GM18499 (cell line): ENCODE data around the gene EIF2AK2.

Experiments used
- ATAC-seq: cut with Tn5 transposase; IDR thresholded peaks from one replicate; pipeline ENCODE4 v1.9.1; 2021; ENCODE audit warnings: moderate number of reproducible peaks; ENCODE audit not compliant: insufficient read depth, unreplicated experiment

The EIF2AK2 gene

GRCh38 chr2:37173741-37174140 is 17.0 kb upstream of the EIF2AK2 start:
- no peak for ATAC-seq

DNA sequence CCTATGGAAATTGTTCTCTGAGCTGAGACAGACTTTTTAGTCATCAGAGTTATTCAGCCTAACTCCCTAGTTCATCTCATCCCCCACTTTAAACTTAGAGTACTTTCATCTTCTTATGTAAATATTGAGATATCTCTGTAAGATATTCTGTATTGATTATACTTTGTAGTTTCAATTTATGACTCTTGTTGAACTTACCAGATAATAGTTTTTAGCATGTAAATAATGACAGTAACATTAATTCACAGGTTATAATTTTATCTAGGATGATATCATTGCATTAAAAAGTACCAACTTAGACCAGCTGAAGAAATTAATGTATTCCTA is 14.8 kb upstream of the EIF2AK2 start:
- no peak for ATAC-seq

DNA sequence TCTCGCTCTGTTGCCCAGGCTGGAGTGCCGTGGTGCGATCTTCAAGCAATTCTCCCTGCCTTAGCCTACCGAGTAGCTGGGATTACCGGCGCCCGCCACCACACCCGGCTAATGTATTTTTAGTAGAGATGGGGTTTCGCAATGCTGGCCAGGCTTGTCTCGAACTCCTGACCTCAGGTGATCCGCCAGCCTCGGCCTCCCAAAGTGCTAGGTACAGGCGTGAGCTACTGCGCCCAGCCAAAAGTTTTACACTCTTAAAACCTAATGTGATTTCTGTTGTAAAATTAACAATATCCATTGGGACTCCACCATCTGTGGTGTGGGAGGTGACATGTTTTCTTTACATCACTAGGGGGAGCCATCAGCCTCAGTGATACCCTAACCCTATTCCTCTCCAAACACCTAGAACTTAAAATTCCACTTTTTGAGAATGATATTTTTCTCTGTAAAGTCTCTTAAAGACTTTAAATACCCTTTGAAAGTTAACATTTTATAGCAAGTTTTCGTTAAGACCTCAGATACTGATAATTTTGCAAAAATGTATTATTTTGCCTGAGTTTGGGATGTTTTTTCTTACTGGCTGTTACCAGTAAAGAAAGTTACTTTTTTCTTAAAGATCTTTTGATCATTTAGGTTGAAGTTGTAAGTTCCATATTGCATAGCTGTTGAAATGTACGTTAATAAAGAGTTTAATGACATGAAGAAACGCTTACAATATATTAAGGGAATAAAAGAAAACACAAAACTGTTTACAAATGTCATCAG is 11.6 kb upstream of the EIF2AK2 start:
- no peak for ATAC-seq

DNA sequence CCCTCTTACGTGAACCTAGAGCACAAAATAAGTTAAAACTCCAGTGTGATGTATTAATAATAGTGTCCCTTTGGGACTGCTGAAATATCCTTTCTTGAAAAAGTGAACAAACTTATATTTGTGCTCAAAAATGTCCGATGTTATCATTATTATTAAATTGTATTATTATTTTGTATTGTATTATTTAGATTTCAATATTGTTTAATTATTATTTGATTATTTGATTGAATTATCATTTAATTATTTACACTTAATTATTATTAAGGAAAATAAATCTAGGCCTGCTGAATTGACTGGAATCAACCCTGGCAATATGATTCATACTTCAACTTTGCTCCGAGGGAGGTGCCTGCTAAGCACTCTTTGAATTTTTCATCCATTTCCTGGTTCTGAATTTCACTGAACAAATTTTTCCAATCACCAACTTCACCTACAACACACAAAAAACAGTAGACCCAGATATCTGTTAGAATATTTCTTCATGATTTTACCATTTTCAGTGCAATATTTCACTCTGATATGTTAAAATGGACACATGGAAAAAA is 10.9 kb upstream of the EIF2AK2 start:
- no peak for ATAC-seq

DNA sequence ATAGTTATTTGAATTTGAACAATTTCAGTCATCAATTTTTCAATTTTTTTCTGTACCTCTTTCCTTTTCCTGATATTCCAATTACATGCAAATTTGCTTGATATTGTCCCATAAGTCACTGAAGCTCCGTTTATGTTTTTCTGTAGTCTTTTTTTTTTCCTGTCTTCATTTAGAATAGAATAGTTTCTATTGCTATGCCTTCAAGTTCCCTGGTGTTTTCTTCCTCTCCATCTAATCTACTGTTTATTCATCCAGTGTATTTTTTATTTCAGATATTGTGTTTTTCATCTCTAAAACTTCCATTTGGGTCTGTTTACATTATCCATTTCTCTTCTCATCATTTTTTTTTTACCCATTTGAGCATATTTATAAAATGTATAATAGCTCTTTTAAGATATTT is 8.0 kb upstream of the EIF2AK2 start:
- ATAC-seq = no peak

- peak; percentile 10 for ATAC-seq
Observed at GRCh38 chr2:37156071-37156856, 516 bp downstream of the EIF2AK2 start.

DNA sequence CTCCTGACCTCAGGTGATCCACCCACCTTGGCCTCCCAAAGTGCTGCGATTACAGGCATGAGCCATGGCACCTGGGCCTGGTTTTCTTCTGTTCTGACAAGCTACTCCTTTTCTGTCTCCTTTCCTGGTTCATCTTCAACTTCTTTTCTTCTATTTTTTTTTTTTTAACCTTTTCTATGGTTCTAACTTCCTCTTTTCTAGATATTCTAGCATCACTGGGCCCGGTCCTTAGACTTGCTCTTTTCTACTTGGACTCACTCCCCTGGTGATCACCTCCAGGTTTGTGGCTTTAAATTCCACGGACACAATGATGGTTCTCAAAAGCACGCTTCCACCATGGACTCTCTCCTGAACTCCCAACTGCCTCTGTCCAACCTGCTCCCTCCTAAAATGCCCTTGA is 2.0 kb downstream of the EIF2AK2 start:
- no peak for ATAC-seq

DNA sequence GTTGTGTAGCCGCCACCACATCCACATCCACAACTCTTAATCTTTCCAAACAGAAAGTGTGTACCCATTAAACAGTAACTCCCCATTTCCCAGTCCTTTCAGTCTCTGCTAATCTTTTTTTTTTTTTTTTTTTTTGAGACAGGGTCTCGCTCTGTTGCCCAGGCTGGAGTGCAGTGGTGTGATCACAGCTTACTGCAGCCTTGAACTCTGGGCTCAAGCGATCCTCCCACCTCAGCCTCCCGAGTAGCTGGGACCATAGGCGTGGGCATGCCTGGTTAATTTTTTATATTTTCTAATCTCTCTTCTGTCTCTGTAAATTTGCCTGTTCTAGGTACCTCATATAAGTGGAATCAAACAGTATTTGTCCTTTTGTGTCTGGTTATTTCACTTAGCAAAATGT is 3.6 kb downstream of the EIF2AK2 start:
- ATAC-seq = no peak

DNA sequence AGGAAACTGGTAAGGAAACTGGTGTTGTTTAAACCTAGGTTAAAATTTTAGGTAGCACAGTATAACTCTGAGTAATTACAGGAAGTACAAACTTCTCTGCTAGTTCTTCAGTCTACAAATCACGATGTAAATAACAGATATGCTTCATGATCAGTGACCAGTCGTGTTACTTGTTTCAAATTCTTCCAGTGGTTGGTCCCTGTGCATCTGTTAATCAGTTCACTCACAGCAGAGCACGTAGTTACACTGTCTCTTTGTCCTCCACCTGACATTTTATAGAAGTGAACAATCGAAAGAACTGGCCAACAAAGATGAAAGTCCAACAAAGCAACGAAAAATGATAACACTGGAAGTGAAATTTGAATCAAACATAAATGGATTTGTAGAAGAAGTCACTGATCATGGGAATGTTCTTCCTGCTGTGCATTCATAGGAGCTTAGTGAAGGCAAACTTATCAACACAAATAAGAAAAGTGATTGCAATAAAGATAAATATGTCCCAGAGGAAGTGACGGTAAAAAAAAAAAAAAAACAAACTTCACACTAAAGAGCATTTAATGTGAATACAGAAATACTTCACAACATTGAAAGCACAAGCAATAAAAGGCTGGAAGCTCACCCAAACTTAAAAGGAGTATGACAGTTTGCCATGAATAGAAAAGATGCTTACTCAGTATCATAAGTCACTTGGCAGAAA is 7.0 kb downstream of the EIF2AK2 start:
- ATAC-seq = no peak

DNA sequence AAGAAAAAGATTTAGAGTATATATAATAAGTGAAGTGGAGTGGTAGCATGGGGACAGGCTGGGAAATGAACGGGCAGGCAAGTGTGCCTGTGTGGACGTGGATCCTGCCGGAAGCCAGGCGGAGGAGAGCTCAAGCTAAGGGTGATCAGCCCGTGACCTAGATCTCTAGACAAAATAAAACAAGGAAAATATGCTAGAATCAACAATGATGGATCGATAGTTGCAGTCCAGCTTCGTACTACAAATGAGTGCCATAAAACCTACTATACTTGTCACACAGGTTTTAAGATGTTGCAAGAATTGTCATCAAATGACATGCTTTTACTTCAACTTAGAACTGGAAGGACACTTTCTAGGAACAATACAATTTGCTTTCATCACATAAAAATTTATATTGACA is 8.5 kb downstream of the EIF2AK2 start:
- no peak for ATAC-seq

- no peak for ATAC-seq
Observed at GRCh38 chr2:37146062-37146461, 10.7 kb downstream of the EIF2AK2 start.

DNA sequence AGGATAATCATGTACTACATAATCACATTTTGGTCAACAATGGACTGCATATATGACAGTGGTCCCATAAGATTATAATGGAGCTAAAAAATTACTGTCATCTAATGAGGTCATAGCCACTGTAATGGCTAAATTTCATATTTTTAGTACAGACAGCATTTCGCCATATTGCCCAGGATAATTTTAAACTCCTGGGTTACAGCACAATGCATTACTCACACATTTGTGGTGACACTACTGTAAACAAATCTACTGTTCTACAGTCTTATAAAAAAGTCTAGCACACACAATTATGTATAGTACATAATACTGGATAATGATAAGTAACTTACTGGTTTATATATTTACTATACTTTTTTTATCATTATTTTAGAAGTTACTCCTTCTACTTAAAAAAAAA is 12.8 kb downstream of the EIF2AK2 start:
- no peak for ATAC-seq

- no peak for ATAC-seq
Observed at GRCh38 chr2:37142546-37142945, 14.2 kb downstream of the EIF2AK2 start.

DNA sequence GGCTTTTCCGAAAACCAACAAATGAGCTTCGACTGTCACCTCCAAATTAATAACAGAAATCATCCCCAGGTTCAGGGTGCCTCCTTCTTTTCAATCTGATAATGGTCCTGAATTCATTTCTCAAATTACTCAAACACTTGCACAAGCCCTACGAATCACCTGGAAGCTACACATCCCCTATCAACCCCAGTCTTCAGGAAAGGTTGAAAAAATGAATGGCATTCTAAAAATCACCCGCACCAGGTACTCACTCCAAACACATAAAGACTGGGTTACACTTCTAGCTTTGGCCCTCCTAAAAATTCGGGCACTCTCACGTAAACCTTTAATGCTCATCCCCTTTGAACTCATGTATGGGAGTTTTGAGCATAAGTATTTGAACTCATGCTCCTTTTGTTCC is 23.9 kb downstream of the EIF2AK2 start:
- no peak for ATAC-seq

DNA sequence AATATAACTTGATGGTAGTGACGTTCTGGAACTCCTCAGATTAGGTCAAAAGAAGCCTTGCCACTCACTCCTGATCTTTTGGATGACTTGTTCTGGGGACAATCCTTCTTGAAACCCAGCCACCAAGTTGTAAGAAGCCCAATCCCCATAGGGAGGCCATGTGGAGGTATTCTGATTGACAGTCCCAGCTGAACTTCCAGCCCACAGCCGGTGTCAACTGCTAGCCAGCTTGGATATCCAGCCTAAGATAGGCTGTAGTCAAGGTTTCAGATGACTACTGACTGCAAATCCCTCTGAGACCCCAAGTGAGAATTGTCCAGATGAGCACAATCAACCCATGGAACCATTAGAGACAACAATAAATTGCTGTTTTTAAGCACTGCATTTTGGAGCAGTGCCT is 31.4 kb downstream of the EIF2AK2 start:
- ATAC-seq = no peak

DNA sequence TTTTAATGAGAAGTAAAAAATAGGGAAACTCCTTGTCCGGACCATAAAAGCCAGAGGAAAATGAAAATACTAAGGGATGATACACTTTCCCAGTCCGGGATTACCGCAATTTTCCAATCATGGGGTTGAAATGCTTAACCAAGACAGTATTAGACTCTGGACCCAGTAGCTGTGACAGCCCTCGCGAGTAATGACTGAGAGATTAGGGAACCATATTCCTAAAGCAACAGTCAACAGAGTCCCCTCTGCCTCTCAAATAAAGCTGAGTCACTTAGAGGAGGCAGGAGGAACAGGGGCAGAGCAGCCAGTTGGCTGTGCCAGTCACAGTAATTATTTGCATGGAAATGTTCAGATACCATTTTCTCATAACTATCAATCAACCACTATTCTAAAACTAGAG is 37.6 kb downstream of the EIF2AK2 start:
- ATAC-seq = no peak

DNA sequence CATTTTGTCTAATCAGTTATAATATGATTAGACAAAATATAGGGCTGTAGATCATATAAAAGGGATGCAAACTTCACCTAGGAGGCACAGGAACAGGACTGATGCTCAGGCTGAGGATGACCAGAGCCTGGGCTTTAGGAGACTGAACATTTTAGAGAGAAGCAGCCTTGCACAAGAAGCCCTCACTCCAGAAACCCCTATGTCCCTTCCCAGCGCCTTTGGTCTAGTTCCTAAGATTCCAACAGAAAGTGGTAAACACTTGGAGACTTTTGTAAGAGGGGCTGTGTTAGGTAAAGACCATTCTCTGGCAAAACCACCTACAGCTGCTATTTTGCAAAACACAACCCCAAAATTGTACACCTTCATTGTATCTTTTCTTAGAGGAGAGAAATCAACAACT is 39.2 kb downstream of the EIF2AK2 start:
- ATAC-seq = no peak

DNA sequence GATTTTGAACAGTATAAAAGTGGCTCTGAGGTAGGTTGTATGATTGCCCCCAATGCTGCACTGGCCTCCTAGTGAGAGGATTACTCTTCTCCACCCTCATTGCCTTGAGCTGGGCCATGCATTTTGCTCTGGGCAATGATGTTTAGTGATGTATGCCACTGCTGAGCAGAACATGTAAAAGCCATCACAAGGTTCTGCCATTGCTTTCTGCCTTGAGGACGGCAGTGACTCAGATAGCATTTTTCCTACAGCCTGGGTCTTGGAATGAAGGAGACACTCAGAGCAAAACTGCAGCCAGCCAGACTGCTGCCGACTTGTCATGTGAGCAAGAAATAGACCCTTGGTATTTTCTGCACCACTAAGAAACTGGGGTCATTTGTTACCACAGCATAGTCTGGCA is 44.8 kb downstream of the EIF2AK2 start:
- ATAC-seq = no peak

DNA sequence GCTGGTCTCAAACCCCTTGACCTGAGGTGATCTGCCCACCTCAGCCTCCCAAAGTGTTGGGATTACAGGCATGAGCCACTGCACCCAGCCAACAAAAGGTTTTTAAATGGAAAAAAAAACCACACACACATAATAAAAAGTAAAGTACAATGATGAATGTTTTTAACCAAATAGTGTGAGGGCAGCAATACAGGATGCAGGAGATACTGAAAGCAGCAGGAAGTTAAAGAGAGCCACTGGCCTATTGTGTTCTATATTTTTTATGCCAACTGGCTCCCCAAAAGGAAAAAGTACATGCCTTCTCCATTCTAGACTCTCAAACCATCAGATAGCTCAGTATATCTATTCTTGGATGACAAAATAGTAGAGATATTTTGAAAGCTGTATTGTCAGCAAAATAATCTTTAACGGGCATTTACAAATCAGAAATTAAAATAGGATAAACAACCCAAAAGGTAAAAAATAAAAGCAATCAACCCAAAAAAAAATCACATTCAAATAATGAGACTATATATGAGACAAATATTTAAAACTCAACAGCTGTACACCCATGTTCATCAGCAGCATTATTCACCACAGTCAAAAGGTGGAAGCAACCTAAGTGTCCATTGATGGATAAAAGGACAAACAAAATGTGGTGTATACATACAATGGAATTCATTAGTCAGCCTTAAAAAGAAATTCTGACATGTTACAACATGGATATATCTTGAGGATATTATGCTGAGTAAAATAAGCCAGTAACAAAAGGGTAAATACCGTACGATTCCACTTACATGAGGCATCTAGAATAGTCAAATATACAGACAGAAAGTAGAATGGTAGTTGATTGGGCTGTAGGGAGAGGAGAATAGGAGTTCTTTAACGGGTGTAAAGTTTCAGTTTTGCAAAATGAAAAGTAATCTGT is 46.2 kb downstream of the EIF2AK2 start:
- no peak for ATAC-seq

GRCh38 chr2:37109523-37109922 is 47.3 kb downstream of the EIF2AK2 start:
- ATAC-seq = no peak
